Glutamatergic neuron (in vitro differentiated cells): ENCODE results near the gene PELI2. TPM values are rescaled to one million over a fixed set of nuclear protein-coding genes. Genes with fewer than 3 reads are reported as not detected.
A peak's percentile ranks its signal among the peaks of the same experiment; 100 is the strongest.

Experiments used
- DNase-seq: peaks from one replicate; pipeline ENCODE4 v3.0.0; 2022
- H3K27ac Mint-ChIP-seq: one replicate; pipeline ENCODE4 v1.8.0; 2020; ENCODE audit warnings: mild to moderate bottlenecking, mixed read lengths, inconsistent platforms; ENCODE audit not compliant: unreplicated experiment
- H3K27me3 Mint-ChIP-seq: one replicate; pipeline ENCODE4 v1.8.0; 2020; ENCODE audit warnings: mild to moderate bottlenecking, moderate library complexity, mixed read lengths, inconsistent platforms; ENCODE audit not compliant: unreplicated experiment
- H3K36me3 Mint-ChIP-seq: one replicate; pipeline ENCODE4 v1.8.0; 2020; ENCODE audit warnings: mild to moderate bottlenecking, mixed read lengths, inconsistent platforms; ENCODE audit not compliant: unreplicated experiment
- H3K4me1 Mint-ChIP-seq: one replicate; pipeline ENCODE4 v1.8.0; 2020; ENCODE audit warnings: mild to moderate bottlenecking, low read depth, mixed read lengths, inconsistent platforms; ENCODE audit not compliant: unreplicated experiment
- H3K4me3 Mint-ChIP-seq: one replicate; pipeline ENCODE4 v1.8.0; 2020; ENCODE audit warnings: mild to moderate bottlenecking, mixed read lengths, inconsistent platforms; ENCODE audit not compliant: unreplicated experiment
- H3K9me3 Mint-ChIP-seq: one replicate; pipeline ENCODE4 v1.8.0; 2020; ENCODE audit warnings: mild to moderate bottlenecking, moderate library complexity, mixed read lengths, inconsistent platforms; ENCODE audit not compliant: unreplicated experiment
- CTCF ChIP-seq: fragments of 200-600 bp; sonication (generic); IDR thresholded peaks from one replicate; pipeline ENCODE4 v1.5.0; 2021; ENCODE audit not compliant: partially characterized antibody, unreplicated experiment
- total RNA-seq: library from RNA; stranded (reverse); fragmentation: NEBNext Ultra II Directional; extraction: Animal tissue kit (Norgen Biotek cat#: 25700); gene quantifications from one replicate; pipeline ENCODE4 v1.2.1, GENCODE V29; 2021; ENCODE audit not compliant: unreplicated experiment

The PELI2 gene
- total RNA-seq, 1 donor from 2014 or later: 158 TPM

- Mint-ChIP-seq H3K4me1 (peaks cover 27% of the 10 kb centered on the region), H3K36me3 (peaks cover 5% of the 10 kb centered on the region), H3K9me3 (peaks cover 14% of the 10 kb centered on the region), H3K27ac (no peak overlapping the region), H3K27me3 (peaks cover 10% of the 10 kb centered on the region), H3K4me3 (no peak overlapping the region)
- no peak for TF ChIP-seq CTCF
- DNase-seq: no peak
Observed at GRCh38 chr14:56237398-56237797, 119.2 kb downstream of the PELI2 start.

GRCh38 chr14:56241461-56241860, 123.2 kb downstream of the PELI2 start:
- DNase-seq: no peak
- Mint-ChIP-seq H3K4me1 (peaks cover 35% of the 10 kb centered on the region), H3K9me3 (peaks cover 14% of the 10 kb centered on the region), H3K4me3 (no peak overlapping the region), H3K36me3 (peaks cover 9% of the 10 kb centered on the region), H3K27ac (peak overlapping the region; percentile 52), H3K27me3 (peaks cover 5% of the 10 kb centered on the region)
- no peak for TF ChIP-seq CTCF

GRCh38 chr14:56243110-56243509, 124.9 kb downstream of the PELI2 start:
- Mint-ChIP-seq H3K4me1 (peaks cover 23% of the 10 kb centered on the region), H3K4me3 (no peak overlapping the region), H3K27ac (no peak overlapping the region), H3K9me3 (peaks cover 15% of the 10 kb centered on the region), H3K36me3 (peaks cover 9% of the 10 kb centered on the region), H3K27me3 (peaks cover 5% of the 10 kb centered on the region)
- no peak for DNase-seq
- no peak for TF ChIP-seq CTCF

- no peak overlapping the region for H3K27ac Mint-ChIP-seq
- peaks cover 29% of the 10 kb centered on the region for H3K4me1 Mint-ChIP-seq
- DNase-seq: no peak
- H3K4me3 Mint-ChIP-seq: no peak overlapping the region
- H3K27me3 Mint-ChIP-seq: peaks cover 7% of the 10 kb centered on the region
- peaks cover 19% of the 10 kb centered on the region for H3K9me3 Mint-ChIP-seq
- peaks cover 9% of the 10 kb centered on the region for H3K36me3 Mint-ChIP-seq
- TF ChIP-seq CTCF: no peak
Observed at GRCh38 chr14:56244138-56244789, 126.1 kb downstream of the PELI2 start.

GRCh38 chr14:56247495-56248200, 129.4 kb downstream of the PELI2 start:
- TF ChIP-seq CTCF: no peak
- Mint-ChIP-seq H3K27ac (no peak overlapping the region), H3K4me3 (no peak overlapping the region), H3K9me3 (peaks cover 10% of the 10 kb centered on the region), H3K27me3 (peaks cover 4% of the 10 kb centered on the region), H3K36me3 (peaks cover 4% of the 10 kb centered on the region), H3K4me1 (peaks cover 26% of the 10 kb centered on the region)
- DNase-seq: no peak
